ENCODE measurements around the gene HDLBP. TPM values are rescaled to one million over a fixed set of nuclear protein-coding genes. Genes with fewer than 3 reads are reported as not detected.

The HDLBP gene, protein sequence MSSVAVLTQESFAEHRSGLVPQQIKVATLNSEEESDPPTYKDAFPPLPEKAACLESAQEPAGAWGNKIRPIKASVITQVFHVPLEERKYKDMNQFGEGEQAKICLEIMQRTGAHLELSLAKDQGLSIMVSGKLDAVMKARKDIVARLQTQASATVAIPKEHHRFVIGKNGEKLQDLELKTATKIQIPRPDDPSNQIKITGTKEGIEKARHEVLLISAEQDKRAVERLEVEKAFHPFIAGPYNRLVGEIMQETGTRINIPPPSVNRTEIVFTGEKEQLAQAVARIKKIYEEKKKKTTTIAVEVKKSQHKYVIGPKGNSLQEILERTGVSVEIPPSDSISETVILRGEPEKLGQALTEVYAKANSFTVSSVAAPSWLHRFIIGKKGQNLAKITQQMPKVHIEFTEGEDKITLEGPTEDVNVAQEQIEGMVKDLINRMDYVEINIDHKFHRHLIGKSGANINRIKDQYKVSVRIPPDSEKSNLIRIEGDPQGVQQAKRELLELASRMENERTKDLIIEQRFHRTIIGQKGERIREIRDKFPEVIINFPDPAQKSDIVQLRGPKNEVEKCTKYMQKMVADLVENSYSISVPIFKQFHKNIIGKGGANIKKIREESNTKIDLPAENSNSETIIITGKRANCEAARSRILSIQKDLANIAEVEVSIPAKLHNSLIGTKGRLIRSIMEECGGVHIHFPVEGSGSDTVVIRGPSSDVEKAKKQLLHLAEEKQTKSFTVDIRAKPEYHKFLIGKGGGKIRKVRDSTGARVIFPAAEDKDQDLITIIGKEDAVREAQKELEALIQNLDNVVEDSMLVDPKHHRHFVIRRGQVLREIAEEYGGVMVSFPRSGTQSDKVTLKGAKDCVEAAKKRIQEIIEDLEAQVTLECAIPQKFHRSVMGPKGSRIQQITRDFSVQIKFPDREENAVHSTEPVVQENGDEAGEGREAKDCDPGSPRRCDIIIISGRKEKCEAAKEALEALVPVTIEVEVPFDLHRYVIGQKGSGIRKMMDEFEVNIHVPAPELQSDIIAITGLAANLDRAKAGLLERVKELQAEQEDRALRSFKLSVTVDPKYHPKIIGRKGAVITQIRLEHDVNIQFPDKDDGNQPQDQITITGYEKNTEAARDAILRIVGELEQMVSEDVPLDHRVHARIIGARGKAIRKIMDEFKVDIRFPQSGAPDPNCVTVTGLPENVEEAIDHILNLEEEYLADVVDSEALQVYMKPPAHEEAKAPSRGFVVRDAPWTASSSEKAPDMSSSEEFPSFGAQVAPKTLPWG (N-terminal part only)
- total RNA-seq, result 973 and 1,501 TPM in 2 replicates

DNA sequence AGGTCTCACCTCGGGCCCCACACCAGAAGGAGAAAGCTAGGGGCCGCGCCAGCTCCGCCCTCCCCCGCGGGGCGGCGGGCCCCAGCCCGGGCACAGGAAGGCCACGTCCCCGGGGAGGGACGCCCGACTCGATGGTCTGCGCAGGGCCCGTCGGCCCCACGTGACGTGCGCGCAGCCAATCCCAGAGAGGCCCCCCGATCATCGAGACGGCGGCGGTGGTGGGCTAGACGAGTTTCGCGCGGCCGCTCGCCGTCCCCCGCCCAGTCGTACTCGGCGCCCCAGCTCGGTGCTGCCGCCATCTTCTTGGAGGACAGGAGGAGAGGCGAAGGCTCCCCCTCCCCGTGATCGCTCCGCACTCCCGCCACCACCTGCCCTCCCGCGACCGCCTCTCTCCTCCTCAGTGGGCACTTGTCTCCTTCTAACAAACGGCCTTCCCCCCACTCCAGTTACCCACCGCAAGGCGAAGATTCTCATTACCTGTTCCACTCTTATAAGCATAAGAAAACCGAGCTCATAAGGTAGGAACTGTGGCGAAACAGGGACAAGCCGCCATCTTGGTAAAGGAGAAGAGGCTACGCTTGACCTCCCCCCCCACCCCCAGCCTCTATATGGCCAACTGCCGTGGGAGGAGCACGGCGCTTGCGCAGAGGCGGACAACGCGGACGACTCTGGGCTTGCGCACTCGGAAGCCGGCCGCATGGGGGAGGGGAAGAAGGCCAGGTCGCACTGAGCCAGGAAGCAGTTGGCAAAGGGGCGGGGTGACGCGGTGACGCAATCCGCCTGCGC lies at the start of gene HDLBP:
Gene HDLBP, minus strand, starts transcription at position 580 of the 786 bp plus-strand sequence. CDS start 48,803 bp downstream, outside the sequence.

GRCh38 chr2:241355983-241356870 lies 40.8 kb upstream of the HDLBP start, which contains the start of gene FARP2:
Gene FARP2, plus strand, starts transcription at chr2:241356285. Its CDS starts 16,823 bp downstream, at chr2:241373108.

DNA sequence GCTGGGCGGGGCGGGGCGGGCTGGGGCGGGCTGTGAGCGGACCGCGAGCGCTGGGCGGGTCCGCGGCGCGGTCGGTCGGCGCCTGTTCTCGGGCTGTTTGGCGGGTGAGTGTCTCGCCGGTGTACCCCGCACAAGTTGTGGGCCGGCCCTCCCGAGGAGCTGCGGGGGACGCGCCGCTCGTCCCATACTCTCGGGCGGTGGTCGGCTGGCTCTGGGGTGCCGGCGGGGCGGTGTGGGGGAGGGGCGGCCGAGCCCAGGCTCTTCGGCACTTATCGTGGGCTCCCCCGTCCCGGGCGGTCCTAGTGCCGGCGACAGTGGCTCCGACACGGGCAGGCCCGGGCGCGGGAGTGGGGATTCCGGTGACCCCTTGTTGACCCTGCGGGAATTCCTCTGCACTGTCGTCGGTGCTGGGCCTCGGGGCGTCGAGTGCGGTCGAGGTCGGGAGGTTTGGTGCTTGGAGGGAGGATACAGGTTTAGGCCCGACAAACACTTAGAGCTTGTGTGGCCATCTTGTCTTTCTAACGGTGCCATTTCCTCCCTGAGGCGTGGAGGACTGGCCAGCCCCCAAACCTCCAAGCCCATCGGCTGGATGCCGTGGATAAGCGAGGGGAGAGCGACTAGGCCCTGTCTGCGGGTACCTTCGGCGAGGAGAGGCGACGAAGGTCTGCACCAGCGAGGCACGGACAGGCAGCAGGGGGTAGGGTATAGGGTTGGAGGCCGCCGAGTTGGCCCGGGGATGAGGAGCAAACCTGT lies 583 bp upstream of the HDLBP start, which contains the start of gene SEPTIN2:
Gene SEPTIN2, plus strand, starts transcription at position 47 of the 753 bp plus-strand sequence. CDS start 8,308 bp downstream, outside the sequence.

DNA sequence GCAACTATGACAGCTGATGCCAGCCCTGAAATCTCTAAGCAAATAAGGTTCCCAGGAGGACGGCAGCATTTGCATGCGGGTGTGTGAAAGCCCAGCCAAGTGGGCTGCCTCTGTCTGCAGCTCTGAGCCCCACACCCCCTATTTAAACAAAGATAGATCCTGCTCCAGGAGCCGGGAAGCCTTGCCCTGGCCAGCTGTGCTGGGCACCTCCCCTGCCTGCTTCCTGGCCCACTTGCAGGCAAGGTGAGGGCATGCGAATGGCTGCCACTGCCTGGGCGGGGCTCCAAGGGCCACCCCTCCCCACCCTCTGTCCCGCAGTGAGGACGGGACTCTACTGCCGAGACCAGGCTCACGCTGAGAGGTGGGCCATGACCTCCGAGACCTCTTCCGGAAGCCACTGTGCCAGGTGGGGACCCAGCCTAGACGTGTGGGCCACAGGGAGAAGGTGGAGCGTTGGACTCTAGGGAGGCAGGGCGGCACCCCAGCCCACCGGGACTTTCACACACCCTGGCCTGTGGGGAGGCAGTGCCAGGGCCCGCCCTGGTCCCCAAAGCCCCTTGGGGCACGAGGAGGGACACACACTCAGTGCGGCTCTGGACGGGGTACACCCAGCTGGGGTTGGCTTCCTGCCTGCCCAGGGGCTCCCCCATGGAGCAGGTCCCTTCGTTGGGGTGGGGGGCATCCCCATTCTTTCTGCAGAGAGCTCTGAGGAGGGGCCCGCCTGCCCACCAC lies 126.9 kb downstream of the HDLBP start, which contains the start of gene ANO7:
Gene ANO7, plus strand, starts transcription at position 317 of the 732 bp plus-strand sequence. CDS start 1,387 bp downstream, outside the sequence.

Other genes with a start within 250 kb of the HDLBP start
- 27.5 and 45.8 TPM in 2 replicates for gene MTERF4, start 213.4 kb downstream of the HDLBP start, total RNA-seq
- gene PASK, start 166.2 kb downstream of the HDLBP start, total RNA-seq, result 3.9 and 4.4 TPM in 2 replicates
- 32.2 and 47.6 TPM in 2 replicates for gene PPP1R7, start 165.2 kb downstream of the HDLBP start, total RNA-seq
- under 0.01 TPM in 1 of 2 replicates, not detected in the other for gene ANO7, start 127.0 kb downstream of the HDLBP start, total RNA-seq
- gene SEPTIN2, start 253 bp upstream of the HDLBP start, total RNA-seq, result 331 and 382 TPM in 2 replicates
- gene FARP2, start 40.6 kb upstream of the HDLBP start, total RNA-seq, result 36.9 and 43.5 TPM in 2 replicates
- gene STK25, start 192.9 kb upstream of the HDLBP start, total RNA-seq, result 271 and 448 TPM in 2 replicates
- 138 and 210 TPM in 2 replicates for gene BOK, start 243.1 kb upstream of the HDLBP start, total RNA-seq